Stimulated activated CD8-positive, alpha-beta memory T cell treated with anti-CD3 and anti-CD28 coated beads, Interleukin-12 subunit alpha, Interleukin-12 subunit beta, amount 100 ng/mL, for 24 hours (primary cell): ENCODE data around the gene PLCH1.
"Not testable (repeated sequence)": the region's sequence is repeated elsewhere in the genome, so short reads cannot be mapped to it uniquely, and the experiment has no call there.

ENCODE experiments used
- DNase-seq: peaks from one replicate; pipeline ENCODE4 v3.0.0-alpha.2; 2020; ENCODE audit errors: extremely low read depth

Gene PLCH1

GRCh38 chr3:155641956-155642355 is 102.9 kb downstream of the PLCH1 start:
- DNase-seq = no peak

- DNase-seq = no peak
These were observed 104.8 kb downstream of the PLCH1 start for GRCh38 chr3:155640098-155640497.

DNA sequence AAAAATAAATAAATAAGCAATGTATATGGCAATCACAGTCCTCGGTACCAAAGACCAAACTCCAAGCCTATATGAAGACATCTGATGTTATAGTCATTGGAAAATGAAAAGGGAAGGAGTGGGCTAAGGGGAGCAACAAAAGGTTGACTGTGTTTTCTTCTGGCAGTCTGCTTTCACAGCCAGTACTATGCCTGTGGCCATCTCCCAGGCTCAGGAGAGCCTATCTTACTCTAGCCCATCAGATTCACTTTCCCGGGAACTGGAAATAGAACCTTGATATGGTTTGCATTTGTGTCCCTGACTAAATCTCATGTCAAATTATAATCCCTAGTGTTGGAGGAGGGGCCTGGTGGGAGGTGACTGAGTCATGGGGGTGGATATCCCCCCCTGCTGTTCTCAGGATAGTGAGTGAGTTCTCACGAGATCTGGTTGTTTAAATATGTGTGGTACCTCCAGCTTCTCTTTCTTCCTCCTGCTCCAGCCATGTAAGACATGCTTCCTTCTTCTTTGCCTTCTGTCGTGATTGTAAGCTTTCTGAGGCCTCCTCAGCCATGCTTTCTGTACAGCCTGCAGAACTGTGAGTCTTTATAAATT is 105.3 kb downstream of the PLCH1 start:
- DNase-seq = no peak

- DNase-seq = not testable (repeated sequence)
These were observed 106.4 kb downstream of the PLCH1 start for GRCh38 chr3:155638461-155638860.

GRCh38 chr3:155637567-155637966 is 107.3 kb downstream of the PLCH1 start:
- DNase-seq = no peak

- no peak for DNase-seq
These were observed 109.8 kb downstream of the PLCH1 start for GRCh38 chr3:155635056-155635455.

- no peak for DNase-seq
These were observed 110.7 kb downstream of the PLCH1 start for GRCh38 chr3:155634121-155634719.

- DNase-seq = no peak
These were observed 113.4 kb downstream of the PLCH1 start for GRCh38 chr3:155631323-155632019.

DNA sequence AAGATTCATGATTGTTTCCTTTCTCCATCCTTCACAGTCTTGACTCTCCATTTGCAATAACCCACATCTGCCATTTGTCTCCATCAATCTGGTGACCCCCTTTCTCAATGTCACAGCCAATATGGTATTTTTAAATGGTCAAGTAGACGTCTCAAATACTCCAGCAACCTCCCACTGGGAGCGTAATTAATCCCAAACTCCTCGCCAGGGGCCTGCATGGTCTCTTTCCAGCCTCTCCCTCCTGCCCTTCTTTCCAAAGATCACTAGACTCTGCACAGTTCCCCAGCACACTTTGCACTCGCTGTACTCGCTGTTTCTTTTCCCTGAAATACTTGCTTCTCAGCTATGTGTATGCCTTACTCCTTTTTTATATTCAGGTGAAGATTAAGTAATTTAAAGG is 115.3 kb downstream of the PLCH1 start:
- no peak for DNase-seq

GRCh38 chr3:155629056-155629455 is 115.8 kb downstream of the PLCH1 start:
- DNase-seq = no peak

- not testable (repeated sequence) for DNase-seq
These were observed 122.2 kb downstream of the PLCH1 start for GRCh38 chr3:155622647-155623046.

GRCh38 chr3:155620552-155620951 is 124.3 kb downstream of the PLCH1 start:
- not testable (repeated sequence) for DNase-seq

DNA sequence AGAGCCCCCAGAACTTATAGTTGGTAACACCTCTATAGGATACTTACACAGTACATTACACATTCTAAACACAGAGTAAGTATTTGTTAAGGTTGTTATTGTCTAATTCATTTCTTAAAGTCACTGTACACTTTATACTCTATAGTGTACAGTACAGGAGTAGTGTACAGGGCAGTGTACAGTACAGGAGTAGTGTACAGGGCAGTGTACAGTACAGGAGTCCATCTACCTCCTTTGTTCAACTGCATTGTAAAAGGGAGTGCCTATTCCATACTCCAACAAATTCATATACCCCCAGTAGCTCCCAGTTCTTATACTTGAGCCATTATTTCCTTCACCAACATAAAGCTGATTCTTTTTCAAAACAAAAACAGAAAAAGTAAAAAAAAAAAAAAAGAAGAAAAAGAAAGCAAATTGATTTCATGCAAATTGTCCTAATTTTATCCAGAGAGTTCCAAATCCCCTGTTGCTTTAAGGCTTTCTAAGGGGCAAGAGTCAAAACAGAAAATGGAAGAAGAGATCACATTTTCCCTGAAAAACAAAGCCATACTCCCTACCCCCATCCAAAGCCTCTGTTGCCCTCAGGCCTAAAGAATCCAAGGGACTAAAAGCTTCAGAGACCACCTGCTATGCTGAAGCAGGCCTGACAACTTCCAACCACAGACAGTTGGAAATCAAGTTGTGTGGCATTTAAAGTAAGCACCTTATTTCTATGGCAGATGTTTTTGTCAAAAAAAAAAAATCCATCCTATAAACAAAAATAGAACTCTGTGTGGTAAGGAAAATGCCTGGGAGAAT is 125.6 kb downstream of the PLCH1 start:
- no peak for DNase-seq

- no peak for DNase-seq
These were observed 126.3 kb downstream of the PLCH1 start for GRCh38 chr3:155618543-155618942.

GRCh38 chr3:155617346-155617925 is 127.4 kb downstream of the PLCH1 start:
- no peak for DNase-seq

DNA sequence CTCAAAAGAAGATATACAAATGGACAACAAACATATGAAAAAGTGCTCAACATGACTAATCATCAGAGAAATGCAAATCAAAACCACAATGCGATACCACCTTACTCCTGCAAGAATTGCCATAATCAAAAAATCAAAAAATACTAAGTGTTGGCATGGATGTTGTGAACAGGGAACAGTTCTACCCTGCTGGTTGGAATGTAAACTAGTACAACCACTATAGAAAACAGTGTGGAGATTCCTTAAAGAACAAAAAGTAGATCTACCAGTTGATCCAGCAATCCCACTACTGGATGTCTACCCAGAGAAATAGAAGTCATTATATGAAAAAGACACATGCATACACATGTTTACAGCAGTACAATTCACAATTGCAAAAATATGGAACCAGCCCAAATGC is 129.7 kb downstream of the PLCH1 start:
- not testable (repeated sequence) for DNase-seq

DNA sequence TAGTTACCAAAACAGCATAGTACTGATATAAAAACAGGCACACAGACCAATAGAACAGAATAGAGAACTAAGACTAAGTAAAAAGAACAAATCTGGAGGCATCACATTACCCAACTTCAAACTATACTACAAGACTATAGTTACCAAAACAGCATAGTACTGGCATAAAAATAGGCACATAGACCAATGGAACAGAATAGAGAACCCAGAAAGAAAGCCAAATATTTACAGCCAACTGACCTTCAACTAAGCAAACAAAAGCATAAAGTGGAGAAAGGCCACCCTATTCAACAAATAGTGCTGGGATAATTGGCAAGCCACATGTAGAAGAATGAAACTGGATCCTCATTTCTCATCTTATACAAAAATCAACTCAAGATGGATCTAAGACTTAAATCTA is 130.5 kb downstream of the PLCH1 start:
- not testable (repeated sequence) for DNase-seq

DNA sequence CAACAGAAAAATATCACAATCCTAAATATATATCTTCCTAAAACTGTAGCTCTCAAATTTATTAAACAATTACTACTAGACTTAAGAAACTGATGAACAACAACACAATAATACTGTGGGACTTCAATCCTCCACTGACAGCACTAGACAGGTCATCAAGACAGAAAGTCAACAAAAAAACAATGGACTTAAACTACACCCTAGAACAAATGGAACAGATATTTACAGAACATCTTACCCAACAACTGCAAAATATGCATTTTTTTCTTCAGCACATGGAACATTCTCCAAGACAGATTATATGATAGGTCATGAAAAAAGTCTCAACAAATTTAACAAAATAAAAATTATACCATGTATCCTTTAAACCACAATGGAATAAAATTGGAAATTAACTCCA is 133.4 kb downstream of the PLCH1 start:
- DNase-seq = no peak

DNA sequence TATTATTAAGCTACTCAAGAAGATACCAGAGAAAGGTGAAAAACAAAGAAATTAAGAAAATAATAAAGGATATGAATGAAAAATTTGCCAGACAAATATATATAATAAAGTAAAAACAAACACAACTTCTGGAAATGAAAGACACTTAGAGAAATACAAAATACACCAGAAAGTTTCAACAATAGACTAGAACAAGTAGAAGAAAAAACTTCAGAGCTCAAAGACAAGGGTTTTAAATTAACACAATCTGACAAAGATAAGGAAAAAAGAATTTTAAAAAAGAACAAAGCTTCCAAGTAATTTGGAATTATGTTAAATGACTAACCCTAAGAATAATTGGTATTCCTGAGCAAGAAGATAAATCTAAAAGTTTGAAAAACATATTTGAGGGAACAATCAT is 135.3 kb downstream of the PLCH1 start:
- DNase-seq = no peak

- no peak for DNase-seq
These were observed 136.5 kb downstream of the PLCH1 start for GRCh38 chr3:155608228-155608920.

- DNase-seq = no peak
These were observed 137.1 kb downstream of the PLCH1 start for GRCh38 chr3:155607761-155608160.
